Activated CD4-positive, alpha-beta T cell treated with anti-CD3 and anti-CD28 coated beads for 48 hours (primary cell): ENCODE measurements around the gene TMEM178B.
A peak's percentile ranks its signal among the peaks of the same experiment; 100 is the strongest.

ENCODE experiments used
- DNase-seq: peaks from one replicate; pipeline ENCODE4 v3.0.0-alpha.2; 2020

TMEM178B gene

DNA sequence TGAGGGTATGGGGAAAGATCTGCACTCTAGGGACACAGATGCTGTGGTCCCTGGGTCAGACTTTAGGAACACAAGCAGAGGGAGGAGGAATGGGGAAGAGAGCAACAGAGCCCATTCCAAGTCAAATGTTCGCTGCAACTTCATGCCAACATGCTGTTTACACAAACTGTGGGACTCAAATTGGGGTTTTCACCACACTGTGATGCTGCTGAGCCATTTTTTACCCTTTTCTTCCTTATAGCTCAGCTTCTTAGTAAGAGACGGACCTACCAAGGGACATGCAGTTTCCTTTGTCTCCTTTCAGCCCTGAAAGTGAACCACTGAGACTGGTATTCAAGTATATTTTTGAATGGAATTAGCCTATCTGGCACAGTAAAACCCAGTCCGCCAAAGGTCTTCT lies 413.1 kb downstream of the TMEM178B start:
- no peak for DNase-seq

DNA sequence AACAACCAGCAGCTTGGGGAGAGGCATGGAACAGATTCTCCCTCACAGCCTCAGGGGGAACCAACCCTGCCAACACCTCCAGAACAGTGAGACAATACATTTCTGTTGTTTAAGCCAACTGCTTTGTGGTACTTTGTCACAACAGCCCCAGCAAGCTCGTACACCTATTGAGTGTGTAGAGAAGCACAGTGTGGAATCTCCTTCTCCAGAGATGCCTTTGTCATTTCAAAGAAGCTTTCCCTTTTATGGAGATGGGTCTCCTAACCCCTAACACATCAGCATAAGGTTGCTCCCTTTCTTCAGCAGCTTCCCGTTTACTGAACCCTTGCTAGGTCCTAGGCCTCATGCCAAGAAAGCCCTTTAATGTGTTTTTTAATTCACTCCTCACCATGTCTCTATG lies 416.6 kb downstream of the TMEM178B start:
- no peak for DNase-seq

- no peak for DNase-seq
Measured at GRCh38 chr7:141495057-141495456, 421.2 kb downstream of the TMEM178B start.

- no peak for DNase-seq
Measured at GRCh38 chr7:141497391-141497790, 423.5 kb downstream of the TMEM178B start.

- DNase-seq: no peak
Measured at GRCh38 chr7:141500608-141501007, 426.7 kb downstream of the TMEM178B start.

GRCh38 chr7:141501451-141501850 lies 427.6 kb downstream of the TMEM178B start:
- no peak for DNase-seq

- DNase-seq: peak; percentile 21
Measured at GRCh38 chr7:141511316-141511675, 437.4 kb downstream of the TMEM178B start.

DNA sequence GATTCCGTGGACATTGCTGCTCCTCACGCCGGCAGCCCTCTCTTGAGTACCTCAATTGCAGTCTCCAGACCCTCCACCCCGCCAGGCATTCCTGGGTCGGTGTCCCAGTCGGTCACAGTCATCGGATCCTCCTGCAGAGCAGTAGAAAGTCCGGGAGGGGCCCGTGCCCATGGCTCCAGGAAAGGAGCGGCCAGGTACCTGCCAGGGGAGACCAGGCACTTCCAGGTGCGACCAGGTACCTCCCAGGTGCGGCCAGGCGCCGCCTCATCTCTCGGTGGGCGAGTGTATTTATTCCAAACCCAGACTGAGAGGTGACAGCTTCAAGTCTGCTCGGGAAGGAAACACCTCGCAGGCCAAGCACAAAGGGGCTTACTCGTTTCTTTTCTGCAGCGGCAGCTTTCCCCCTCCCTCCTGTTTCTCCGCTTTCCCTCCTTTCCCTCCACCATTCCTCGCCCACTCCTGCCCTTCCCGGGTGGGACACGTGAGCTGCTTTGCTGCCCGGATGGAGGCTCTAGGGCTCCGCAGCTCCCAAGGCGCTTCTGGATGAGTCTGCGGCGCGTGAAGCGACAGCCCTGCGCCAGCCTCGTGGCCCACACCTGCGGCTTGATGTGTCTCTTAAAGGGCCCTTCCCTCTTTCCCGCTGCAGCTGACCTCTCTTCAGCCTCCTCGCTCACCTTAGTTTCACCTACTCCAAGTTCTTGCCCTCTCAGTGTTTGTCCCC lies 438.0 kb downstream of the TMEM178B start:
- peak; percentile 4 for DNase-seq

DNA sequence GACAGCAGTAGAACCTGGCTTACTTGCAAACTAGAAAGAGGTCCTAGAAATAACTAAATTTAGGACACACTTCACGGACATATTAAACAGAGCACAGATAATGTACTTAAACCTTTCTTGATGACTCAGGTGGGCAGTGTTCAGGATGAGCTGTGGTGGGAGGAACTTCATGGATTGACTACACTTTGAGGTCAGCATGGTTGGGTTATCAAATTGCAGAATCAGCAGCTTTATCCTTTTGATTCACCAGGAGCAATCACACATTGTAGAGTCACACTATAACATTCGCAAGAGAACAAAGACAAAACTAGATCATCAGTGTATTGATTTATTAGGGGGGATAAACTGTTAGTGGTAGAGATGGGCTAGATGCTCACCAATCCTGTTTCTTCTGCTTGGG lies 438.7 kb downstream of the TMEM178B start:
- DNase-seq: no peak

- no peak for DNase-seq
Measured at GRCh38 chr7:141513720-141514119, 439.9 kb downstream of the TMEM178B start.

DNA sequence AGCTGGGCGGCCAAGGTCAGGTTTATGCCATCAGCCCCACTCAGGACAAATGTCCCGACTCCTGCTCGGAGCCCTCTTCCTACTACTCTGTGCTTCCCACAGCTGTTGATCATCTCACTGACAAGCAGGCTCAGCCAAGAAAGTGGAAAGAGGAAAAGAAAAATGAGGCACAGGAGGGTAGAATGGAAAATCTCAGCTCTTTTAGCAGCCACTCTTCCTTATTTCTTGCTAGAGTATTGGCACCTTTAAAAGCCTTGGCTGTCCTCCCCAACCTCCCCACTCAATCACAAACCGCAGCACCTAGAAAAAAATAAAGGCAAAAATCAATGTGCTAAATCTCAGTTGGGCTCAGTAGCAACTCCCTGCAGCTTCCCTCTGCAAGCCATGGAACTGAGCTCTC lies 442.1 kb downstream of the TMEM178B start:
- no peak for DNase-seq

- no peak for DNase-seq
Measured at GRCh38 chr7:141519623-141520022, 445.8 kb downstream of the TMEM178B start.

GRCh38 chr7:141522657-141523342 lies 448.9 kb downstream of the TMEM178B start:
- DNase-seq: no peak

DNA sequence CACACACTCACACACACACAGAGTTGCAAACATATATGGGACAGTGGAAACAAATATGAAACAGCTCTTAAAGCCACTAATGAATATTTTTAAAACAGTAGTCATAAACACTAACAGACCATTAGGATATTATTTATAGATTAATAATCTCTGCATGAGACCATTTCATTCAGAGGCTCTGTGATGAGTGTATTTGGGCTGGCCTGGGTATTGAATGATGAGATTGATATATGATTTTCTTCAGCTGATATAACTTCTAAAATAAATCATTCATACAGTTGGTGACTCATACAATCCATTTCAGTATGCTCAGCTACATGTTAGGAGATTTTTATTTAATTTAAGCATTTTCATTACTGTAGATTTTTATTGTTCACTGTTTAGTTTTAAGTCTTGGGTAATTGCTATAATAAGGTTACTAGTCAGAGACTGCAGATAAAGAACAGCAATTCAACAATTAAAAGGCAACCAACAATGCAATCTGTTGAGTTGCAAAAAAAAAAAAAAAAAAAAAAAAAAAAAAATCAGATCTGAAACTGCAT lies 452.2 kb downstream of the TMEM178B start:
- DNase-seq: no peak

DNA sequence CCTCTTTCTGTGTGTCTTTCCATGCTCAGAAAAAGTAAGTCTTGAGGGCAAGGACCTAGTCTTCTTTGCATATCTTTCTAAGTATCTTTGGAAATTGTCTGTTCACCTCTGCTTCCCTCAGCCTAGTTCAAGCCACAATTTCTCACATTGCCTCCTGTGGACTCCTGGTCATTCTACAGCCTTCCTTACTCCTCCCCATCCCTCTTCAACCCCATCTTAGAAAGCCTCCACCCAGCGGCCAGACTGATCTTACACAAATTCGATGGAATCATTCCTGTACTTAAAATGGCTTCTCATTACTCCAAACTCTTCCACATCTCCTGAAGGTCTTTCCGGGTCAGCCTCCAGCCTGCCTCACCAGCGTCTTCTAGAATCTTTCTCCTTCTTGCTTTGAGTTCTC lies 453.2 kb downstream of the TMEM178B start:
- no peak for DNase-seq

- no peak for DNase-seq
Measured at GRCh38 chr7:141528399-141528798, 454.5 kb downstream of the TMEM178B start.
